K562 (cell line): ENCODE data around the gene MIER2. TPM values are rescaled to one million over a fixed set of nuclear protein-coding genes. Genes with fewer than 3 reads are reported as not detected.

Experiments used
- ATAC-seq: fragments of 200-7000 bp; cut with Tn5 transposase; 3 replicates; pipeline ENCODE4 v1.9.1; 2020; ENCODE audit warnings: moderate library complexity
- BruUV-seq: library from RNA; stranded (reverse); fragments of 400-500 nt; replicated peaks from 2 replicates; lab custom pipeline; 2021; lab: Mats Ljungman, UMichigan
- CTCF ChIA-PET: fragments of 300-600 bp; formaldehyde crosslinking; extraction: SDS; loops from one replicate; lab custom pipeline; 2021; ENCODE audit warnings: low intra/inter-chr PET ratio; lab: Yijun Ruan, JAX
- POLR2A ChIA-PET: fragments of 300-600, 350-650 bp; sonication (Branson Sonifier 250); formaldehyde crosslinking; extraction: SDS; loops from one replicate; lab custom pipeline; 2021; ENCODE audit warnings: antibody characterized with exemption, inconsistent platforms; lab: Yijun Ruan, JAX
- DNase-seq, 4 experiments: peaks; one replicate each; pipeline versions ENCODE4 v3.0.0 to v3.0.0-alpha.2; 2011 to 2018; ENCODE audit warnings: low spot score in 3 of 4, mixed read lengths in 3 of 4; ENCODE audit errors: extremely low read depth in 1 of 4
- FAIRE-seq: peaks from 2 replicates; lab custom pipeline; 2011; peaks lifted over from hg19 to GRCh38; lab: Jason Lieb, UNC
- H2AFZ ChIP-seq: 2 replicates; pipeline ENCODE4 v1.6.0; 2011; ENCODE audit warnings: low read depth, low read length, control low read depth, inconsistent platforms
- H3K27ac ChIP-seq: fragments of 200-600 bp; 3 replicates; pipeline ENCODE4 v1.8.0; 2011; ENCODE audit warnings: low read depth, mild to moderate bottlenecking, control low read depth, inconsistent platforms, low read length, moderate library complexity, mixed read lengths; ENCODE audit errors: extremely low read depth
- H3K27me3 ChIP-seq, 2 experiments: fragments of 300-600 bp in 1 of 2; 2 replicates in 1 of 2; 3 replicates in 1 of 2; pipeline versions ENCODE4 v1.6.0 to v1.8.0; 2011; ENCODE audit warnings: inconsistent platforms in 2 of 2, low read length in 2 of 2, mild to moderate bottlenecking in 1 of 2, mixed read lengths in 1 of 2, moderate library complexity in 1 of 2; ENCODE audit not compliant: control insufficient read depth in 2 of 2, insufficient read depth in 2 of 2
- H3K36me3 ChIP-seq: fragments of 300-600 bp; 3 replicates; pipeline ENCODE4 v1.8.0; 2011; ENCODE audit warnings: mild to moderate bottlenecking, low read length, inconsistent platforms; ENCODE audit not compliant: control insufficient read depth, insufficient read depth
- H3K4me1 ChIP-seq, 2 experiments: fragments of 200-600 bp in 1 of 2; replicated peaks in 1 of 2; 2 replicates in 1 of 2; 3 replicates in 1 of 2; pipeline versions ENCODE4 v1.5.1 to v1.8.0; 2011; ENCODE audit warnings: inconsistent platforms in 2 of 2, low read length in 2 of 2, mild to moderate bottlenecking in 1 of 2, mixed read lengths in 1 of 2, moderate library complexity in 1 of 2; ENCODE audit not compliant: control insufficient read depth in 2 of 2, insufficient read depth in 2 of 2
- H3K4me2 ChIP-seq: 2 replicates; pipeline ENCODE4 v1.6.1; 2011; ENCODE audit warnings: low read length, control low read depth, inconsistent platforms, mixed read lengths; ENCODE audit not compliant: insufficient read depth
- H3K4me3 ChIP-seq: fragments of 200-600 bp; sonication (generic), shearing (Covaris generic); 2 replicates; pipeline ENCODE4 v1.5.1; 2016; ENCODE audit warnings: control low read depth, inconsistent platforms
- H3K79me2 ChIP-seq: fragments of 200-600 bp; 3 replicates; pipeline ENCODE4 v1.8.0; 2011; ENCODE audit warnings: low read length, inconsistent platforms; ENCODE audit not compliant: control insufficient read depth, insufficient read depth
- H3K9ac ChIP-seq, 2 experiments: 2 replicates each; pipeline versions ENCODE4 v1.6.0 to v1.6.1; 2011; ENCODE audit warnings: low read depth in 2 of 2, low read length in 2 of 2, control low read depth in 1 of 2, inconsistent platforms in 1 of 2, mild to moderate bottlenecking in 1 of 2, mixed read lengths in 1 of 2; ENCODE audit not compliant: insufficient read depth in 1 of 2
- H3K9me1 ChIP-seq: one replicate; pipeline ENCODE4 v1.6.0; 2011; ENCODE audit warnings: inconsistent platforms, mild to moderate bottlenecking, low read length, moderate library complexity; ENCODE audit not compliant: control insufficient read depth, insufficient read depth
- H3K9me3 ChIP-seq: replicated peaks from 2 replicates; pipeline ENCODE4 v1.5.1; 2011; ENCODE audit warnings: low read depth, low read length, inconsistent platforms; ENCODE audit not compliant: control insufficient read depth, insufficient read depth
- H4K20me1 ChIP-seq: replicated peaks from 2 replicates; pipeline ENCODE4 v1.6.1; 2011; ENCODE audit warnings: low read length, inconsistent platforms, mixed read lengths; ENCODE audit not compliant: control insufficient read depth, insufficient read depth
- CCAR2 ChIP-seq: fragments of 200-400 bp; formaldehyde crosslinking; IDR thresholded peaks from 2 replicates; pipeline ENCODE4 v1.6.1; 2017; ENCODE audit warnings: mild to moderate bottlenecking, low read depth, low read length
- CHD7 ChIP-seq: fragments of 200-600 bp; sonication (generic); IDR thresholded peaks from one replicate; pipeline ENCODE4 v1.6.1; 2012; ENCODE audit warnings: mild to moderate bottlenecking, low read depth, low read length, inconsistent platforms
- RBM22 ChIP-seq: fragments of 200-400 bp; formaldehyde crosslinking; IDR thresholded peaks from 2 replicates; pipeline ENCODE4 v1.6.1; 2018; ENCODE audit warnings: low read length, low read depth; ENCODE audit not compliant: poor library complexity, severe bottlenecking
- WGBS: fragments of 100-300 bp; shearing (Covaris generic); methylation state at CpG from one replicate; pipeline ENCODE4 v1.1.6; 2016; ENCODE audit warnings: low coverage, mixed read lengths; ENCODE audit not compliant: insufficient coverage; ENCODE audit errors: missing lambda C conversion rate; 5-methylcytosine and 5-hydroxymethylcytosine counted together
- in situ Hi-C: fragments of 300-500 bp; cut with MboI; formaldehyde crosslinking; loops from 4 replicates; pipeline ENCODE4 v1.15.0; 2018; ENCODE audit warnings: inconsistent platforms, mixed read lengths
- intact Hi-C: fragments of 100-400 bp; cut with micrococcal nuclease; formaldehyde crosslinking; loops from 2 replicates; pipeline ENCODE4 v1.14.2; 2022
- polyA plus RNA-seq, 8 experiments: library from polyadenylated mRNA; depleted of rRNA in 4 of 8; stranded (reverse) in 5 of 8; unstranded in 3 of 8; fragments of >200 nt; fragmentation: Nextera tagmentation in 2 of 8; fragmentation: Illumina TruSeq in 1 of 8; extraction: Ambion mirVana in 2 of 8; extraction: Trizol in 1 of 8; gene quantifications; 2 replicates each; pipeline versions ENCODE4 v1.2.1 to v1.2.3, GENCODE V29; 2011 to 2014; ENCODE audit warnings: inconsistent platforms in 1 of 8, missing spikeins in 1 of 8
- total RNA-seq, 7 experiments: library from RNA; depleted of rRNA in 6 of 7; stranded (reverse); fragments of >200 nt in 6 of 7; fragmentation: Illumina TruSeq in 2 of 7; extraction: Trizol in 2 of 7; gene quantifications; 2 replicates each; pipeline versions ENCODE4 v1.2.1 to v1.2.3, GENCODE V29; 2011 to 2021; ENCODE audit warnings: low replicate concordance in 1 of 7

MIER2 gene
- total and polyA plus RNA-seq, 9 of the 15 experiments (the other 6 are each of a cell fraction or from before 2014, with no cell fraction given): 0.46 to 34.7 (median 15.6) TPM

- Histone ChIP-seq H3K79me2 (peaks cover 6% of the 10 kb centered on the region; the same call in 1 of the 3 replicates), H3K9me3 (no peaks in the 10 kb centered on the region), H3K4me1 (peaks cover 0 to 22% of the 10 kb centered on the region in 2 experiments; a peak in 2 of 5 replicates), H3K9ac (no peak overlapping the region; a peak in 1 of 4 replicates), H3K27me3 (no peaks in the 10 kb centered on the region), H3K27ac (no peak overlapping the region), H3K4me3 (no peak overlapping the region), H3K4me2 (no peak overlapping the region), H3K9me1 (peaks cover 4% of the 10 kb centered on the region), H2AFZ (no peak overlapping the region), H3K36me3 (peaks cover 75% of the 10 kb centered on the region; the same call in 2 of the 3 replicates), H4K20me1 (no peaks in the 10 kb centered on the region)
- intact Hi-C loops (no loop called here), in situ Hi-C loops (no loop called here)
- FAIRE-seq (no peak), ATAC-seq (peak; percentile 77), DNase-seq (no peak)
- whole genome bisulfite sequencing: 83% methylated on average over 25 of the region's 30 CpGs
- no TSS peak for BruUV-seq
- ChIA-PET POLR2A (interaction anchor here (0.6 to 1.5 kb wide), 3 partner anchors 9 to 152 kb away, joined by 3 to 6 read pairs (median 3); no protein-coding TSS in a partner anchor), CTCF (no interaction called here)
- TF ChIP-seq RBM22 (peak; percentile 36), CCAR2 (no peak)
These were observed 34.4 kb downstream of the MIER2 start for GRCh38 chr19:310141-310651.

GRCh38 chr19:309206-309565 lies 35.4 kb downstream of the MIER2 start:
- no peak overlapping the region for H3K4me2 ChIP-seq
- H3K36me3 ChIP-seq: peaks cover 69% of the 10 kb centered on the region; the same call in 2 of the 3 replicates
- peaks cover 0 to 22% of the 10 kb centered on the region in 2 experiments; a peak in 2 of 5 replicates for H3K4me1 ChIP-seq
- peak overlapping the region in 1 of 2 experiments; percentile 35; a peak in 1 of 4 replicates for H3K9ac ChIP-seq
- peaks cover 4% of the 10 kb centered on the region for H3K9me1 ChIP-seq
- no peak overlapping the region for H2AFZ ChIP-seq
- H3K27me3 ChIP-seq: no peaks in the 10 kb centered on the region
- no peak for DNase-seq
- intact Hi-C loops (no loop called here), in situ Hi-C loops (no loop called here)
- H3K4me3 ChIP-seq: no peak overlapping the region
- H3K79me2 ChIP-seq: peaks cover 6% of the 10 kb centered on the region; the same call in 1 of the 3 replicates
- FAIRE-seq: no peak
- H3K27ac ChIP-seq: no peak overlapping the region
- BruUV-seq: no TSS peak
- ChIA-PET POLR2A (no interaction called here), CTCF (no interaction called here)
- H3K9me3 ChIP-seq: no peaks in the 10 kb centered on the region
- no peak for ATAC-seq
- 76% methylated on average over 12 of the region's 14 CpGs for WGBS
- no peaks in the 10 kb centered on the region; the same call in 1 of the 2 replicates for H4K20me1 ChIP-seq
- no peak for TF ChIP-seq CHD7
